H9 (cell line): ENCODE measurements around the gene ZNF92. TPM values are rescaled to one million over a fixed set of nuclear protein-coding genes. Genes with fewer than 3 reads are reported as not detected.

Source experiments
- DNase-seq: peaks from one replicate; pipeline ENCODE4 v3.0.0-alpha.2; 2017
- H2AFZ ChIP-seq: one replicate; pipeline ENCODE4 v1.6.1; 2013; ENCODE audit warnings: mild to moderate bottlenecking, low read length, control low read depth, moderate library complexity
- H2AK5ac ChIP-seq: 2 replicates; pipeline ENCODE4 v1.6.1; 2013; ENCODE audit warnings: low read length, control low read depth, mixed read lengths; ENCODE audit not compliant: insufficient read length
- H2BK120ac ChIP-seq: one replicate; pipeline ENCODE4 v1.6.1; 2013; ENCODE audit warnings: low read depth, mild to moderate bottlenecking, low read length, control low read depth, inconsistent platforms; ENCODE audit not compliant: poor library complexity, severe bottlenecking
- H2BK12ac ChIP-seq: 2 replicates; pipeline ENCODE4 v1.6.1; 2013; ENCODE audit warnings: low read length, control low read depth, mixed read lengths, low read depth; ENCODE audit not compliant: insufficient read length
- H2BK15ac ChIP-seq: 2 replicates; pipeline ENCODE4 v1.6.1; 2013; ENCODE audit warnings: low read depth, low read length, control low read depth
- H2BK20ac ChIP-seq: one replicate; pipeline ENCODE4 v1.6.1; 2013; ENCODE audit warnings: low read depth, mild to moderate bottlenecking, low read length, control low read depth, inconsistent platforms; ENCODE audit not compliant: poor library complexity, severe bottlenecking
- H2BK5ac ChIP-seq: 2 replicates; pipeline ENCODE4 v1.6.1; 2013; ENCODE audit warnings: low read length, control low read depth, mixed read lengths; ENCODE audit not compliant: insufficient read length
- H3K14ac ChIP-seq: 2 replicates; pipeline ENCODE4 v1.6.1; 2013; ENCODE audit warnings: low read length, control low read depth; ENCODE audit not compliant: insufficient read depth
- H3K18ac ChIP-seq: 2 replicates; pipeline ENCODE4 v1.6.1; 2013; ENCODE audit warnings: low read depth, mild to moderate bottlenecking, mixed read lengths, low read length, control low read depth; ENCODE audit not compliant: insufficient read length
- H3K23ac ChIP-seq: 2 replicates; pipeline ENCODE4 v1.6.1; 2013; ENCODE audit warnings: low read length, control low read depth, mixed read lengths, low read depth; ENCODE audit not compliant: insufficient read length
- H3K23me2 ChIP-seq: 2 replicates; pipeline ENCODE4 v1.6.1; 2013; ENCODE audit warnings: low read depth, mild to moderate bottlenecking, mixed read lengths, low read length, control low read depth; ENCODE audit not compliant: insufficient read length, poor library complexity, severe bottlenecking
- H3K27ac ChIP-seq: 2 replicates; pipeline ENCODE4 v1.5.1; 2013; ENCODE audit warnings: low read length, control low read depth, mixed read lengths, low read depth; ENCODE audit not compliant: insufficient read length
- H3K27me3 ChIP-seq: 2 replicates; pipeline ENCODE4 v1.6.1; 2013; ENCODE audit warnings: low read length, control low read depth, inconsistent platforms; ENCODE audit not compliant: insufficient read depth
- H3K4ac ChIP-seq: 2 replicates; pipeline ENCODE4 v1.6.1; 2013; ENCODE audit warnings: low read depth, mild to moderate bottlenecking, control low read depth, inconsistent platforms, low read length, moderate library complexity
- H3K4me1 ChIP-seq: 2 replicates; pipeline ENCODE4 v1.6.1; 2013; ENCODE audit warnings: low read length, control low read depth, inconsistent platforms; ENCODE audit not compliant: insufficient read depth
- H3K4me2 ChIP-seq: 2 replicates; pipeline ENCODE4 v1.6.1; 2013; ENCODE audit warnings: low read length, control low read depth, mixed read lengths; ENCODE audit not compliant: insufficient read length, insufficient read depth
- H3K56ac ChIP-seq: 2 replicates; pipeline ENCODE4 v1.6.1; 2013; ENCODE audit warnings: low read depth, mild to moderate bottlenecking, mixed read lengths, low read length, control low read depth; ENCODE audit not compliant: insufficient read length
- H3K79me1 ChIP-seq: 2 replicates; pipeline ENCODE4 v1.6.1; 2013; ENCODE audit warnings: low read depth, mild to moderate bottlenecking, moderate library complexity, low read length, control low read depth, inconsistent platforms; ENCODE audit not compliant: insufficient read depth, poor library complexity, severe bottlenecking
- H3K79me2 ChIP-seq: 2 replicates; pipeline ENCODE4 v1.6.1; 2013; ENCODE audit warnings: low read length, control low read depth, inconsistent platforms; ENCODE audit not compliant: insufficient read depth
- H3K9ac ChIP-seq: 2 replicates; pipeline ENCODE4 v1.6.1; 2013; ENCODE audit warnings: low read length, control low read depth, mixed read lengths; ENCODE audit not compliant: insufficient read length; ENCODE audit errors: extremely low read depth
- H3K9me3 ChIP-seq: one replicate; pipeline ENCODE4 v1.6.1; 2013; ENCODE audit warnings: low read depth, low read length, inconsistent platforms; ENCODE audit not compliant: control insufficient read depth
- H3T11ph ChIP-seq: one replicate; pipeline ENCODE4 v1.6.1; 2013; ENCODE audit warnings: mild to moderate bottlenecking, low read length, control low read depth, inconsistent platforms
- H4K20me1 ChIP-seq: one replicate; pipeline ENCODE4 v1.6.1; 2013; ENCODE audit not compliant: control insufficient read depth, insufficient read length, insufficient read depth
- H4K5ac ChIP-seq: 2 replicates; pipeline ENCODE4 v1.6.1; 2013; ENCODE audit warnings: low read depth, mild to moderate bottlenecking, mixed read lengths, low read length, control low read depth; ENCODE audit not compliant: insufficient read length
- H4K8ac ChIP-seq: replicated peaks from 2 replicates; pipeline ENCODE4 v1.6.1; 2013; ENCODE audit warnings: low read length, control low read depth, mixed read lengths, low read depth; ENCODE audit not compliant: insufficient read length
- H4K91ac ChIP-seq: 2 replicates; pipeline ENCODE4 v1.6.1; 2013; ENCODE audit warnings: low read depth, mild to moderate bottlenecking, moderate library complexity, mixed read lengths, low read length, control low read depth; ENCODE audit not compliant: insufficient read length
- H3K27ac Mint-ChIP-seq, 3 experiments: 2 replicates in 2 of 3; 3 replicates in 1 of 3; pipeline ENCODE4 v1.8.0; 2020 to 2021; ENCODE audit warnings: mixed read lengths in 3 of 3, mild to moderate bottlenecking in 1 of 3, moderate library complexity in 1 of 3
- H3K27me3 Mint-ChIP-seq: 2 replicates; pipeline ENCODE4 v1.8.0; 2021; ENCODE audit warnings: low read depth, mild to moderate bottlenecking, moderate library complexity, mixed read lengths
- H3K36me3 Mint-ChIP-seq, 3 experiments: 2 replicates in 2 of 3; 3 replicates in 1 of 3; pipeline ENCODE4 v1.8.0; 2020 to 2021; ENCODE audit warnings: low read depth in 3 of 3, mixed read lengths in 3 of 3; ENCODE audit not compliant: insufficient read depth in 1 of 3
- H3K4me1 Mint-ChIP-seq, 2 experiments: 2 replicates each; pipeline ENCODE4 v1.8.0; 2020; ENCODE audit warnings: mixed read lengths in 2 of 2
- H3K4me3 Mint-ChIP-seq, 2 experiments: 2 replicates in 1 of 2; 3 replicates in 1 of 2; pipeline ENCODE4 v1.8.0; 2020 to 2021; ENCODE audit warnings: mild to moderate bottlenecking in 2 of 2, mixed read lengths in 2 of 2, moderate library complexity in 1 of 2
- H3K9me3 Mint-ChIP-seq, 2 experiments: 2 replicates in 1 of 2; 3 replicates in 1 of 2; pipeline ENCODE4 v1.8.0; 2020; ENCODE audit warnings: mild to moderate bottlenecking in 2 of 2, mixed read lengths in 2 of 2, moderate library complexity in 1 of 2
- WGBS: extraction: QIAGEN DNeasy Blood & Tissue Kit; methylation state at CpG from one replicate; pipeline ENCODE4 v1.1.7; 2013; ENCODE audit warnings: missing lambda C conversion rate, low lambda C conversion rate, mixed read lengths; ENCODE audit not compliant: insufficient read length; ENCODE audit errors: extremely low coverage; 5-methylcytosine and 5-hydroxymethylcytosine counted together
- total RNA-seq: library from RNA; stranded (reverse); gene quantifications from 2 replicates; pipeline ENCODE4 v1.2.1, GENCODE V29; 2021
- TF ChIP-seq, protein P1 (sequence below): fragments of 200-600 bp; sonication (generic); conservative IDR thresholded peaks from 3 replicates; pipeline ENCODE4 v1.8.0; 2021; ENCODE audit warnings: antibody characterized with exemption, mild to moderate bottlenecking

The ZNF92 gene
- total RNA-seq, 1 experiment from 2014 or later, result 32.4 TPM

DNA sequence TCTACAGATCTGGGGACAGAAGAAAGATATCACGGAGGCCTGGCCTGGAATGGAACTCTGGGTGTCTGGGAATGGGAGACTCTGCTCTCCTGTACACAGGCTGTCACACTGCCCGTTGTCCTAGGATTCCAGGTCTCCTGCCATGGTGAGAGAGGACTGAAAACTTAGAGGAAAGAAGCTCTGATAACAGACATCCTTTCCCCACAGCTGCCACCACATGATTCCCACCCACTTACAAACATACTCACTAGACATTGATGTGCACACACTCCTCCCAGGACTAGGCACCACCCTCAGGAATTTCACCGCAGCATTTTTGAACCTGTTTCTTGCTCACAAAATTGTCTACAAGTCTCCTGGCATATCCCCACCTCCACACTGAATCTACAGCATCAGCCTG lies 5.7 kb downstream of the ZNF92 start:
- no peak overlapping the region for H3K23ac ChIP-seq
- H2BK12ac ChIP-seq, result no peak overlapping the region
- no peak overlapping the region for H4K8ac ChIP-seq
- WGBS, result no CpG with 5 or more reads among the region's 3 CpGs
- peaks cover 49% of the 10 kb centered on the region; the same call in 1 of the 2 replicates for H3K79me2 ChIP-seq
- H3K4me1 Mint-ChIP-seq, result peaks cover 57 to 58% of the 10 kb centered on the region in 2 experiments
- H3T11ph ChIP-seq, result no peak overlapping the region
- H3K27me3 ChIP-seq, result no peaks in the 10 kb centered on the region
- H2BK15ac ChIP-seq, result no peak overlapping the region
- no peak overlapping the region for H4K5ac ChIP-seq
- no peak overlapping the region for H2AK5ac ChIP-seq
- no peaks in the 10 kb centered on the region for H3K9me3 Mint-ChIP-seq
- no peak overlapping the region for H4K91ac ChIP-seq
- H2BK5ac ChIP-seq, result no peak overlapping the region
- H3K36me3 Mint-ChIP-seq, result peaks cover 33 to 48% (median 41%) of the 10 kb centered on the region in 3 experiments; a peak in 6 of 7 replicates
- no peak overlapping the region for H2AFZ ChIP-seq
- H3K4ac ChIP-seq, result no peak overlapping the region
- no peaks in the 10 kb centered on the region for H3K23me2 ChIP-seq
- H2BK20ac ChIP-seq, result no peak overlapping the region
- TF ChIP-seq, protein P1, sequence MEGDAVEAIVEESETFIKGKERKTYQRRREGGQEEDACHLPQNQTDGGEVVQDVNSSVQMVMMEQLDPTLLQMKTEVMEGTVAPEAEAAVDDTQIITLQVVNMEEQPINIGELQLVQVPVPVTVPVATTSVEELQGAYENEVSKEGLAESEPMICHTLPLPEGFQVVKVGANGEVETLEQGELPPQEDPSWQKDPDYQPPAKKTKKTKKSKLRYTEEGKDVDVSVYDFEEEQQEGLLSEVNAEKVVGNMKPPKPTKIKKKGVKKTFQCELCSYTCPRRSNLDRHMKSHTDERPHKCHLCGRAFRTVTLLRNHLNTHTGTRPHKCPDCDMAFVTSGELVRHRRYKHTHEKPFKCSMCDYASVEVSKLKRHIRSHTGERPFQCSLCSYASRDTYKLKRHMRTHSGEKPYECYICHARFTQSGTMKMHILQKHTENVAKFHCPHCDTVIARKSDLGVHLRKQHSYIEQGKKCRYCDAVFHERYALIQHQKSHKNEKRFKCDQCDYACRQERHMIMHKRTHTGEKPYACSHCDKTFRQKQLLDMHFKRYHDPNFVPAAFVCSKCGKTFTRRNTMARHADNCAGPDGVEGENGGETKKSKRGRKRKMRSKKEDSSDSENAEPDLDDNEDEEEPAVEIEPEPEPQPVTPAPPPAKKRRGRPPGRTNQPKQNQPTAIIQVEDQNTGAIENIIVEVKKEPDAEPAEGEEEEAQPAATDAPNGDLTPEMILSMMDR, result no peak
- H3K27ac Mint-ChIP-seq, result peak overlapping the region in 2 of 3 experiments; percentile 5 to 25; a peak in 2 of 7 replicates
- H3K27me3 Mint-ChIP-seq, result no peaks in the 10 kb centered on the region
- peaks cover 2% of the 10 kb centered on the region; the same call in 1 of the 2 replicates for H3K4me1 ChIP-seq
- no peak overlapping the region for H3K27ac ChIP-seq
- peaks cover 2% of the 10 kb centered on the region for H3K79me1 ChIP-seq
- H3K18ac ChIP-seq, result no peak overlapping the region
- no peak overlapping the region for H3K4me3 Mint-ChIP-seq
- no peak overlapping the region for H3K4me2 ChIP-seq
- no peaks in the 10 kb centered on the region for H4K20me1 ChIP-seq
- no peak overlapping the region for H2BK120ac ChIP-seq
- H3K56ac ChIP-seq, result no peak overlapping the region
- no peak for DNase-seq
- no peak overlapping the region for H3K9ac ChIP-seq
- no peaks in the 10 kb centered on the region for H3K9me3 ChIP-seq
- no peak overlapping the region for H3K14ac ChIP-seq
